Kidney tubule cell (primary cell): ENCODE results near the gene TRPV3.

ENCODE experiments used
- DNase-seq: peaks from one replicate; pipeline ENCODE4 v3.0.0-alpha.2; 2018; ENCODE audit warnings: low spot score

Gene TRPV3

DNA sequence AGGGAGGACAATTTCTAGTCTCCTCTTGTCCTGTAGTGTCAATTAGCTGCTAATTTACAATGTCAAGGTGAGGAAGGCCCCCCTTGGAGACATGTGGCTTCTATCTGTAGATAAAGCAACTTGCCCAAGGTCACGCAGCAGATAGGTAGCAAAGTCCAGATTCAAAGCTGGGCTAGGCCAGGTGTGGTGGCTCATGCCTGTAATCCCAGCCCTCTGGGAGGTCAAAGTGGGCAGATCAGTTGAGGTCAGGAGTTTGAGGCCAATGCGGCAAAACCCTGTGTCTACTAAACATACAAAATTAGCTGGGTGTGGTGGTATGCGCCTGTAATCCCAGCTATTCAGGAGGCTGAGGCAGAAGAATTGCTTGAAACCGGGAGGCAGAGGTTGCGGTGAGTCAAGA lies 11.1 kb downstream of the TRPV3 start:
- no peak for DNase-seq

DNA sequence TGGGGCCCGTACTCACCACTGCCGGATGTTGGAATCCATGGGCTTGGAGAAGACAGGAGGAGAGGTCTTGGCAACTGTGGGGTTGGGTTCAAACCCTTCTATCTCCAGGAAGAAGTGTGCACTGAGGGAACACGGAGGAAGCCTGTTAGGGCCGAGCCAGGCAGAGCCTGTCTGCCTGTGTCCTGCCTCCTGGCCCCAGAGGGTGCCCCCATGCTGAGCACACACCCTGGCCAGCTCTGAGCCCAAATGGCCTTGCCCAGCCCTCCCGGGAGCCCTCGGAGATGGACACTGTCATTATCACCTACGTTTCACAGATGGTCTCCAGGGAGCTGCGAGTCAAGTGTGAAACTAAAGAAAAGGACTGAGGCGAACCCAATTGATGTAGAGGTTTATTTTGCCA lies 12.5 kb downstream of the TRPV3 start:
- DNase-seq = no peak

- no peak for DNase-seq
Measured at GRCh38 chr17:3544365-3544764, 13.2 kb downstream of the TRPV3 start.

GRCh38 chr17:3543453-3543852 lies 14.2 kb downstream of the TRPV3 start:
- no peak for DNase-seq

DNA sequence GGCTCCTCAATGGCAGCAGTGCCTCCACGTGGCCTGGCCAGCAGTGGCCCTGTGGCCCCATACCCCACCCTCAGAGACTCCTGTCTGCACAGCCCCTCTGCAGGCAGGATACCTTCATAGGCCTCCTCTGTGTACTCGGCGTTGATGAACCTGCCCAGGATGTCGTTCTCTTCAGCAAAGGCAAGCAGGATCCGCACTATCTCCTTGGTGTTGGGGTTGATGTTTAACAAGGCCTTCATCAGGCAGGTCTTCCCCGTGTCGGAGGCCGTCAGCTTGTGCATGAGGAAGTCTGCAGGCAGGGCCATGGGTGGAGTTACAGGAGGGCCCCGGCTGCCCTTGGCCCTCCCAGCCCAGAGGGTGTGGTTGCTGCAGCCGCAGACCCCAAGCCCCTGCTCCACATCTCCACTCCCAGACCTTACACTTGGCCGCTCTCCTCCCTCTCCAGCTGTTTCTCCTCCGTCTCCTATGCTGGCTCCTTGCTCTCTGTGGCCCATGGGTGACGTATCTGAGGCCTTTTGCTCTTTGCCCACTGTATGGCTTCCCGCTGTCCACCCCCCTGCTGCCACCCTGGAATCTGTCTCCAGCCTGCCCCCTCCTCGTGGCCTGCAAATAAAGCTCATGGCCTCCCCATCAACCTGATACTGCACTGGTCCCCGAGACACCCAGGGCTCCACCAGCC lies 15.1 kb downstream of the TRPV3 start:
- DNase-seq = no peak

DNA sequence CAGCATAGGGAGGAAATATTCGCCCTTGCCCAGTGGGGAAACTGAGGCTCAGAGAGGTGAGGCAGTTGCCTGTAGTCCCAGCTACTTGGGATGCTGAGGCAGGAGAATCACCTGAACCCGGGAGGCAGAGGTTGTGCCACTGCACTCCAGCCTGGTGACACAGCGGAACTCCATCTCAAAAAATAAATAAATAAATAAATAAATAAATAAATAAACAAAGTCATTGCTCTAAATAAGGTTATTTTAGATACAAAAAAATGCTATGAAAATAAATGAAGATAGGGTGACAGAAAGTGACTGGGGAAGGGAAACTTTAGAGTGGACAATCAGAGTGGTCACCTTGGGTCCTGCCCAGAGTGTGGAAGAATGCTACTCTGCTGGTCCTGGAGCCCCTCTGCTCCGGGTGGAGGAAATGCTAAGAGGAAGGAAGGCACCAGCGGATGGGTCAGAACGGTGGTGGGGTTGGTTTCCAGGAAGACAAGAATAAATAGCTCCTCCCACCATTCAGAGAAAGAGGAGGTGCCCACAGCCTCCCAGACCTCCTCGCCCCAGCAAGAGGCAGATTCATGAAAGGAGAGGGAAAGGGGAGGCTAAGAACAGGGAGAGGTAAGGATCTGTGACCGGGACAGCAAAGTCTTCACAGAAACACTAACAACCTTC lies 17.6 kb downstream of the TRPV3 start:
- no peak for DNase-seq

DNA sequence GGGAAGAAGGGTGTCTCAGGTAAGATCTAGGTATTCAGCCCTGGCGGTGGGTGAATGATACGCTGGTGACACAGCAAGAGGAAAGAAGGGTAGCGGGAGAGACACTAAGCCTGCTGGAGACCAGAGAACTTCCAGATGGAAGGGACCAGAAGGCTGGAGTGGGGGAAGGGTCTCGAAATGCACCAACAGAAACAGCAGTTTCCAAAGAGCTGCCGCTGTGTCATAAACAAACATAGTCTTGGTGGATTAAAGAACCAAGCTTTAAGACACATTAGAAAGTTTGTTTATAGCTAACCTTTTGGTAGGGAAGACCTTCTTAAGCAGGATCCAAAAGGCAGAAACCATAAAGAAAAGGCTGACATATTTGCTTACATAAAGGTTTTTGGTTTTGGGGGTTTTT lies 20.9 kb downstream of the TRPV3 start:
- DNase-seq = no peak

DNA sequence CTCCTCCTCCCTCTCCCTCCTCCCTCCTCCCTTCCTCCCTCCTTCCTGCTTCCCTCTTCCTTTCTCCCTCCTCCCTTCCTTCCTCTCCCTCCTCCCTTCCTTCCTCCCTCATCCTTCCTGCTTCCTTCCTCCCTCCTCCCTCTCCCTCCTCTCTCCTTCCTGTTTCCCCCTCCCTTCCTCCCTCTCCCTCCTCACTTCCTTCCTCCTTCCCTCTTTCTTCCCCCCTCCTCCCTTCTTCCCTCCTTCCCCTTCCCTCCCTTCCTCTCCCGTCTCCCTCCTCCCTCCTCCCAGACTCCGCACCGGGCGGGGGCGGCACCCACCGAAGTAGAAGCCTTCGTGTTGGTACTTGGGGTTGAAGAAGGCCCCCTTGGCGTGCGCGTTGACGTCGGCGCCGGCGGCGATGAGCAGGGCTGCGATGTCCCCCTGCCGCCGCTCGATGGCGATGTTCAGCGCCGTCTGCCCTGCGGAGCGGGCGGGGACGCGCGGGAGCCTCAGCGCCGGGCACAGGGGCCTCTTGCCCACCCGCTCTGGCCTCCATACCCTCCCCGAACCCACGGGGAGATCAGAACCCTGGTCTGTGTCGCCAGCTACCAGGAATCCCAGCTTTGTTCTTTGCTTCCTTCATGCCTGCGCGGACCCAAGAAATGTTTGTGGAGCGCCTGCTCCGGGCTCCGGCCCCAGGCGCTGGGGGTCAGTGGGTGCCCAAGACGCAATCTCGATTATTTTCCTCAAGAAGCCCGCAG lies 22.2 kb downstream of the TRPV3 start:
- DNase-seq = peak; percentile 63

GRCh38 chr17:3534881-3535252 lies 22.7 kb downstream of the TRPV3 start:
- peak; percentile 34 for DNase-seq

GRCh38 chr17:3533752-3534151 lies 23.9 kb downstream of the TRPV3 start:
- DNase-seq = no peak

GRCh38 chr17:3532859-3533142 lies 24.8 kb downstream of the TRPV3 start:
- no peak for DNase-seq

DNA sequence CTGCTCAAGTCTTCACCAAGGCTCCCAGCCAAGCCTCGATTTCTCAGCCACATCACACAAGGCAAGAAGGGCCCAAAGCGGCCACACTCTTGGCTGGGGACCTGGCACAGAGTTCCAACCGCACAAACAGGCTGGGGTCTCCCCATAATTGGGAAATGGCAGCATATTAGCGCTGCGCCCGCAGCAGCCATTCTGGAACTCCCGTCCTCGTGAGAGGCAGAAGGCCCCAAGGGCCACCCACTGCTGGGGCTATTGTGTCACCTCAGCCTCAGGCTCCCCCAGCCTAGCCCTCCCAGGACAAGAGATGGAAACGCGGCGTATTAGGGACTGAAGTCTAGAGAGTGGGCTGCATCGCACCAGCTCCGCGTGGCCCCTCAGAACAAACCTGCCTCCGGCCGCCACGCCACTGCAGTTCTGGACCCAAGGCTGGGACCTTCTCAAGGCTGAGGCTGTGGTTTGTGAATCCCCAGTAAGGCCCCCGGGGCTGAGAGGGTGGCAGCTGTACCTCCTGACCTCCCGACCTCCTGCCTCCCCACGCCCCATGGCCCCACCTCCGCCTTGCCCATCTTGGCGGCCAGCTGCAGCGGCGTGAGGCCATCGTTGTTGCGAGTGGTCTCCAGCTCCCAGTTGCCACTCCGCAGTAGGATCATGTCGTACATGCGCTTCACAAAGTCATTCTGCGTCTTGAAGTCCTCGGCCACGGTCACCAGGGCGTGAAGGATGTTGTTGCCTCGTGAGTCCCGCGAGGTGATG lies 25.3 kb downstream of the TRPV3 start:
- DNase-seq = no peak

DNA sequence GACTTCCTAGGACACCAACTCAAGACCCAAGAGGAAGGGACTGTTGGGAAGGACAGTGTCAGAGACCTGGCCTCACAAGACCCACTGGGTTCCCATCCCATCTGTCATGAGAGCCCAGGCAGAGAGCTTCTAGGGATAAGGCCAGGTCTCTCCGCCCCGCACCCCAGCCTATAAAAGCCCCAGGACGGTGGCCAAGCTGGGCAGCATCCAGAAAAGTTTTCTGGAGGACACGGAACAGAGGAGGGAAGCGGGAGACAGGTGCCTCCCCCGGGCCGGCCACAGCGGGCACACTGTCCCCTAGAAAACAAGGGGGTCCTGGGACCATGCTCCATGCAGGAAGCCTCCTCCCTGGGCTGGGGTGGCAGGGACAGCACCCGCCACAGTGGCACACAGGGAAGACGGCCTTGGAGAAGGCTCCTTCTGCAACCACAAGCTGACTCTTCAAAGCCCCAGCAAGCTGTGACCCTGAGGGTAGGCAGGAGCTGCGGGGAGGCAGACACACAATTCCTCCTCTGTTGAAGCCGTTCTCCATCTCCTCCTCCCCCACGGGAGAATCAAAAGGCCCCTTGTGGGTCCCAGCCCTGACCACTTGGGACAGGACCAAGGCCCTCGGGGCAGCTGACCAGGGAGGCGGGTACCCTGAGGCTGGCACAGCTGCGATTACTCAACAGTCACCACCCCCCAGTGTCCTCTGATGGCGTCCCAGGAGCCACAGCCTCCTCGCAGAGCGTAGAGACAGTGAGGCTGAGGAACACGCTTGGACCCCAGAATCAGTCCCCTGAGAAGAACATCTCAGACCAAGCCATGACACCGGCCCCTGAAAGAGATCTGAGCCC lies 26.1 kb downstream of the TRPV3 start:
- no peak for DNase-seq

DNA sequence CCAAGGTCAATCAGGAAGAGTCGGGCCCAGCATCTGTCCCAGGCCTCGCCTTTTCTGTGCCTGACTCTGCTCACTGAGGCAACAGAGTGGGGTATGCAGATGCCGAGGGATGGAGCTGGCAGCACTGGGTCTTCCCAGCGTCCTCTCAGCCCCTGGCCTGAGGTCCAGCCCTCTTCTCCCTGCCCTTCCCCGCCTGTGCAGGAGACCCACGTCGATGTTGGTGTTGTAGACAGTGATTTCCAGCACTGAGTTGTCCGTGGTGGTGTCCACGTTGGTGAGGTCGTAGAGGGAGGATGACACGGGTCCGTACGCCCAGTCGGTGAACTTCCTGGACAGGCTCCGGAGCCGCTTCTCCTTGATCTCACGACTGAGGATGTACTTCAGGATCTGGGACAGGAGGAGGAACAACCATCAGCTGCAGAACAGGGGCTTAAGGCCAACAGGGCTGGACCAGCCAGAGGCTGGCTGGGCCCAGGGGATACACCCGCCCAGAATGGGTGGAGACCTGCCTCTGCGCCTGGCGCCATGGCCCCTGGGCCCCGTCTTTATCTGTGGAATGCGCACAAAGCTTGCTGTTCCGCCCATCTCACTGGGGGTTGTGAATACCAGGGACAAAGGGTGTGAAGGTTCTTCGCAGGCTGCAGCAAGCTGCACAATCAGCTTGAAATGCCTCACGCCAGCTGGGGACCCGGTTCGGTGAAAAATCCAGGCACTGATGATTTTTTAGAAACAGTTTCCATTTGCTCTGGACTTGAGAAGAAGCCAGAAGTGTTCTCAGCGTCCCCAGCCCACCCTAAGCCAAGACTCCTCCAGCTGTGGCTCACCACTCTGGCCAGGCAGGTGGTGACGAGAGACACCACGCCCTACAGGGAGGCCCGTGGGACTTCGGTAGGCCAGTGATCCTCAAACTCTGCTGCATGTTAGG lies 27.5 kb downstream of the TRPV3 start:
- DNase-seq = no peak

DNA sequence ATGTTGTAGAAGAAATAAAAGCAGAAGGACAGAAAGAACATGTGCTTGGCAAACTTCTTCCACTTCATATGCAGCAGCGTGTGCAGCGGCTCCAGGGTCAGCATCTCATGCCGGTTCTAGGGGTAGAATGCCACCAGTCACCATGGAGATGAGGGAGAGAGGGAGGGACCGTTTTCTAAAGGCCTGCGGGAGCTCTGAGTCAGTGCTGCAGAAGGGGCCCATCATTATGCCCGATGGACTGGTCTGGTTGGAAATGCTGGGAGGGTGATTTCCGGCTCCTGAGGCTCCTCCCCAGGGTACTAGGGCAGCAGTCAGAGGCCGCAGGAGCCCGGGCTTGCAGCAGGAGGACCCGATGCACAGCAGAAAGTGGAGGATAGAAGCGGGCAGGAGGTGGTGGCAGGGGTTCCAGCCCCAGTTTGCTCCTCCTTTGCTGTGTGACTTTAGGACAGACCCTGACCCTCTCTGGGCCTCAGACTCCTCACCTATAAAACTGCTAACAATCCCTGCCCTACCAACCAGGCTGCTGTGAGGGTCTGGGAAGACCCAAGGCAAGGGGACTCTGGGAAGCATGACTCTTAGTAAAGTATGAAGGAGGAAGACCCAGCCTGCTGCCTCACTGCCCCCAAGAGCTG lies 28.6 kb downstream of the TRPV3 start:
- peak; percentile 15 for DNase-seq

GRCh38 chr17:3528403-3528851 lies 29.2 kb downstream of the TRPV3 start:
- no peak for DNase-seq

DNA sequence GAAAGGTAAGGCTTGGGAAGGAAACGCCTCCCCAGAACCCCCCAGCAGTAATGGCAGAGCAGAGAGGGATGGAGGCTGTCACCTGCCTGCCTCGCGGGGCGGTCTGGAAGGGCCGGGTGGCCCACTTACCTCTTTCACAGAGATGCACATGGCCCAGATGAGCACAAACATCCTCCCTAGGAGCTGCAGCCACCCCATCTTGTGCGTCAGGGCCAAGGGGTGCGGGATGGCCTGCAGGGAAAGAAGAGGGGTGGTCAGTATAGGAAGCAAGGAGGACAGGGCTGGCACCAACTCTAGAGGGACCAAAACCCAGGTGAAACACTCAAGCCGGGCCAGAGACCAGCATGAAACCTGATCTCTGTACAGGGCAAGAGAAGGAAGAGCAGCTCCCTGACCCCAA lies 29.7 kb downstream of the TRPV3 start:
- no peak for DNase-seq

- no peak for DNase-seq
Measured at GRCh38 chr17:3527468-3527867, 30.1 kb downstream of the TRPV3 start.

GRCh38 chr17:3526971-3527370 lies 30.6 kb downstream of the TRPV3 start:
- DNase-seq = no peak

- no peak for DNase-seq
Measured at GRCh38 chr17:3526491-3526890, 31.1 kb downstream of the TRPV3 start.
